Effector memory CD4-positive, alpha-beta T cell (primary cell): ENCODE results near the gene MAFG.

Experiments used
- DNase-seq, 3 donors: peaks; one replicate each; pipeline ENCODE4 v3.0.0-alpha.2; 2020
- H3K27ac ChIP-seq: 2 replicates; pipeline ENCODE4 v1.7.0; 2013; ENCODE audit warnings: mild to moderate bottlenecking, low read length, moderate library complexity; ENCODE audit not compliant: insufficient read depth, poor library complexity, severe bottlenecking
- H3K27me3 ChIP-seq: replicated peaks from 2 replicates; pipeline ENCODE4 v1.7.0; 2013; ENCODE audit warnings: mild to moderate bottlenecking, low read length; ENCODE audit not compliant: insufficient read depth, control insufficient read depth, poor library complexity, severe bottlenecking
- H3K36me3 ChIP-seq: 2 replicates; pipeline ENCODE4 v1.7.0; 2013; ENCODE audit warnings: mild to moderate bottlenecking, low read length, moderate library complexity; ENCODE audit not compliant: control insufficient read depth, insufficient read depth
- H3K4me1 ChIP-seq: 2 replicates; pipeline ENCODE4 v1.7.0; 2013; ENCODE audit warnings: low read length, mild to moderate bottlenecking; ENCODE audit not compliant: control insufficient read depth, insufficient read depth, poor library complexity, severe bottlenecking
- H3K4me3 ChIP-seq: 2 replicates; pipeline ENCODE4 v1.7.0; 2013; ENCODE audit warnings: low read length, low read depth, mild to moderate bottlenecking; ENCODE audit not compliant: insufficient read depth, poor library complexity, severe bottlenecking
- H3K9me3 ChIP-seq: 2 replicates; pipeline ENCODE4 v1.7.0; 2013; ENCODE audit warnings: mild to moderate bottlenecking, low read length, moderate library complexity; ENCODE audit not compliant: control insufficient read depth

The MAFG gene

GRCh38 chr17:81902023-81902652, 25.4 kb downstream of the MAFG start, which contains the start of gene NPB:
Gene NPB, plus strand, starts transcription at chr17:81902238. Its CDS starts 40 bp downstream, at chr17:81902278.
- H3K27me3 ChIP-seq = peaks cover 10% of the 10 kb centered on the region
- H3K4me3 ChIP-seq = no peak within 1 kb of the TSS
- H3K4me1 ChIP-seq = peaks cover 10% of the 10 kb centered on the region
- peaks cover 38% of the 10 kb centered on the region for H3K36me3 ChIP-seq
- H3K27ac ChIP-seq = no peak within 1 kb of the TSS
- H3K9me3 ChIP-seq = no peaks in the 10 kb centered on the region
- DNase-seq = no peak

- DNase-seq = no peak
- peaks cover 31% of the 10 kb centered on the region for H3K36me3 ChIP-seq
- peaks cover 10% of the 10 kb centered on the region for H3K4me1 ChIP-seq
- no peaks in the 10 kb centered on the region for H3K9me3 ChIP-seq
- peaks cover 10% of the 10 kb centered on the region for H3K27me3 ChIP-seq
- H3K4me3 ChIP-seq = no peak overlapping the region
- no peak overlapping the region for H3K27ac ChIP-seq
Measured at GRCh38 chr17:81901167-81902022, 26.1 kb downstream of the MAFG start.

- H3K4me1 ChIP-seq = peaks cover 10% of the 10 kb centered on the region
- no peaks in the 10 kb centered on the region for H3K9me3 ChIP-seq
- H3K27me3 ChIP-seq = peaks cover 10% of the 10 kb centered on the region
- H3K4me3 ChIP-seq = no peak overlapping the region
- peaks cover 29% of the 10 kb centered on the region for H3K36me3 ChIP-seq
- DNase-seq = no peak
- H3K27ac ChIP-seq = no peak overlapping the region
Measured at GRCh38 chr17:81900181-81900820, 27.2 kb downstream of the MAFG start.

- H3K36me3 ChIP-seq = peaks cover 25% of the 10 kb centered on the region
- no peaks in the 10 kb centered on the region for H3K9me3 ChIP-seq
- peaks cover 10% of the 10 kb centered on the region for H3K4me1 ChIP-seq
- no peak for DNase-seq
- H3K4me3 ChIP-seq = no peak overlapping the region
- H3K27ac ChIP-seq = no peak overlapping the region
- H3K27me3 ChIP-seq = peaks cover 10% of the 10 kb centered on the region
Measured at GRCh38 chr17:81899514-81900166, 27.9 kb downstream of the MAFG start.

GRCh38 chr17:81898885-81899284, 28.6 kb downstream of the MAFG start:
- Histone ChIP-seq H3K36me3 (peaks cover 22% of the 10 kb centered on the region), H3K9me3 (no peaks in the 10 kb centered on the region), H3K27me3 (peaks cover 10% of the 10 kb centered on the region), H3K4me3 (no peak overlapping the region), H3K4me1 (peaks cover 10% of the 10 kb centered on the region), H3K27ac (no peak overlapping the region)
- DNase-seq = no peak

- peaks cover 10% of the 10 kb centered on the region for H3K4me1 ChIP-seq
- no peak for DNase-seq
- no peak overlapping the region for H3K4me3 ChIP-seq
- H3K27me3 ChIP-seq = peaks cover 10% of the 10 kb centered on the region
- H3K9me3 ChIP-seq = no peaks in the 10 kb centered on the region
- no peak overlapping the region for H3K27ac ChIP-seq
- H3K36me3 ChIP-seq = peaks cover 22% of the 10 kb centered on the region
Measured at GRCh38 chr17:81898029-81898866, 29.3 kb downstream of the MAFG start.

- Histone ChIP-seq H3K4me3 (no peak overlapping the region), H3K36me3 (peaks cover 21% of the 10 kb centered on the region), H3K27me3 (no peaks in the 10 kb centered on the region), H3K9me3 (no peaks in the 10 kb centered on the region), H3K27ac (no peak overlapping the region), H3K4me1 (peaks cover 4% of the 10 kb centered on the region)
- no peak for DNase-seq
Measured at GRCh38 chr17:81895400-81895799, 32.1 kb downstream of the MAFG start.

- Histone ChIP-seq H3K4me3 (peak overlapping the region; percentile 57), H3K27me3 (no peaks in the 10 kb centered on the region), H3K4me1 (peaks cover 9% of the 10 kb centered on the region), H3K9me3 (no peaks in the 10 kb centered on the region), H3K36me3 (peaks cover 40% of the 10 kb centered on the region), H3K27ac (peak overlapping the region; percentile 77)
- no peak for DNase-seq
Measured at GRCh38 chr17:81891303-81891552, 36.3 kb downstream of the MAFG start.

- no peaks in the 10 kb centered on the region for H3K9me3 ChIP-seq
- H3K27me3 ChIP-seq = no peaks in the 10 kb centered on the region
- H3K4me1 ChIP-seq = peaks cover 9% of the 10 kb centered on the region
- peak overlapping the region; percentile 57 for H3K4me3 ChIP-seq
- peak overlapping the region; percentile 77 for H3K27ac ChIP-seq
- H3K36me3 ChIP-seq = peaks cover 40% of the 10 kb centered on the region
- DNase-seq = no peak
Measured at GRCh38 chr17:81890447-81891302, 36.9 kb downstream of the MAFG start.
